HepG2 (cell line): ENCODE results near the gene SIKE1. TPM values are rescaled to one million over a fixed set of nuclear protein-coding genes. Genes with fewer than 3 reads are reported as not detected.

Experiments
- ATAC-seq: fragments of 200-7000 bp; cut with Tn5 transposase; 3 replicates; pipeline ENCODE4 v1.9.1; 2020; ENCODE audit warnings: mild to moderate bottlenecking, moderate library complexity
- BruUV-seq: library from RNA; stranded (reverse); fragments of 400-500 nt; replicated peaks from 2 replicates; lab custom pipeline; 2021; lab: Mats Ljungman, UMichigan
- CTCF ChIA-PET: fragments of 300-600 bp; formaldehyde crosslinking; extraction: SDS; loops from one replicate; lab custom pipeline; 2021; ENCODE audit warnings: low total read pairs, inconsistent platforms, low intra/inter-chr PET ratio; lab: Yijun Ruan, JAX
- POLR2A ChIA-PET: fragments of 350-600 bp; sonication (Branson Sonifier 250); formaldehyde crosslinking; loops from one replicate; lab custom pipeline; 2020; ENCODE audit warnings: antibody characterized with exemption, inconsistent platforms; lab: Yijun Ruan, JAX
- DNase-seq: peaks from one replicate; pipeline ENCODE4 v3.0.0-alpha.2; 2015; ENCODE audit warnings: low spot score
- FAIRE-seq: peaks from 3 replicates; lab custom pipeline; 2011; peaks lifted over from hg19 to GRCh38; lab: Jason Lieb, UNC
- H2AFZ ChIP-seq: one replicate; pipeline ENCODE4 v1.6.1; 2011; ENCODE audit warnings: low read length, inconsistent platforms
- H3K27ac ChIP-seq: fragments of 300-600 bp; 3 replicates; pipeline ENCODE4 v1.8.0; 2011; ENCODE audit warnings: mixed run types, mild to moderate bottlenecking, mixed read lengths, low read length, inconsistent platforms; ENCODE audit not compliant: insufficient read depth; ENCODE audit errors: extremely low read length
- H3K27me3 ChIP-seq, 2 experiments: fragments of 200-600 bp in 1 of 2; 2 replicates in 1 of 2; 3 replicates in 1 of 2; pipeline versions ENCODE4 v1.6.0 to v1.8.0; 2011; ENCODE audit warnings: low read length in 2 of 2, mild to moderate bottlenecking in 2 of 2, moderate library complexity in 2 of 2, inconsistent platforms in 1 of 2; ENCODE audit not compliant: insufficient read depth in 2 of 2, control insufficient read depth in 1 of 2
- H3K36me3 ChIP-seq, 2 experiments: fragments of 200-600 bp in 1 of 2; replicated peaks in 1 of 2; 2 replicates in 1 of 2; 3 replicates in 1 of 2; pipeline versions ENCODE4 v1.5.1 to v1.8.0; 2011; ENCODE audit warnings: low read length in 2 of 2, inconsistent platforms in 1 of 2; ENCODE audit not compliant: insufficient read depth in 2 of 2, control insufficient read depth in 1 of 2
- H3K4me1 ChIP-seq: 2 replicates; pipeline ENCODE4 v1.5.1; 2012; ENCODE audit warnings: low read length, inconsistent platforms; ENCODE audit not compliant: insufficient read depth
- H3K4me2 ChIP-seq: 2 replicates; pipeline ENCODE4 v1.6.0; 2011; ENCODE audit warnings: low read depth, low read length, inconsistent platforms
- H3K4me3 ChIP-seq, 3 experiments: fragments of 200-600 bp in 1 of 3; sonication (generic), shearing (Covaris generic) in 1 of 3; replicated peaks in 1 of 3; 2 replicates each; pipeline ENCODE4 v1.5.1; 2011 to 2016; ENCODE audit warnings: low read length in 3 of 3, inconsistent platforms in 2 of 3, low read depth in 2 of 3, mild to moderate bottlenecking in 2 of 3, control low read depth in 1 of 3, mixed read lengths in 1 of 3; ENCODE audit not compliant: insufficient read depth in 1 of 3
- H3K79me2 ChIP-seq: one replicate; pipeline ENCODE4 v1.6.1; 2011; ENCODE audit warnings: low read length, inconsistent platforms; ENCODE audit not compliant: insufficient read depth
- H3K9ac ChIP-seq: 2 replicates; pipeline ENCODE4 v1.6.0; 2011; ENCODE audit warnings: mild to moderate bottlenecking, low read depth, low read length, inconsistent platforms; ENCODE audit not compliant: insufficient read depth
- H3K9me3 ChIP-seq: 2 replicates; pipeline ENCODE4 v1.5.1; 2012; ENCODE audit warnings: mild to moderate bottlenecking, low read length
- H4K20me1 ChIP-seq: 2 replicates; pipeline ENCODE4 v1.6.0; 2011; ENCODE audit warnings: inconsistent platforms, mild to moderate bottlenecking, low read length, moderate library complexity; ENCODE audit not compliant: insufficient read depth
- ATF1 ChIP-seq: IDR thresholded peaks from 2 replicates; pipeline ENCODE4 v1.6.1; 2016; ENCODE audit warnings: mild to moderate bottlenecking, control low read depth
- ATRX ChIP-seq: sonication (generic); formaldehyde crosslinking; IDR thresholded peaks from 2 replicates; pipeline ENCODE4 v1.4.0; 2020; ENCODE audit warnings: missing genetic modification reagents, borderline replicate concordance
- CEBPB ChIP-seq: IDR thresholded peaks from 2 replicates; pipeline ENCODE4 v1.6.1; 2011; ENCODE audit warnings: low read depth, low read length, improper control_type of control experiment, borderline replicate concordance
- DMAP1 ChIP-seq: IDR thresholded peaks from 2 replicates; pipeline ENCODE4 v1.6.1; 2016
- FOXO1 ChIP-seq: sonication (generic); formaldehyde crosslinking; IDR thresholded peaks from 2 replicates; pipeline ENCODE4 v1.4.0; 2020; ENCODE audit warnings: missing genetic modification reagents
- GABPB1 ChIP-seq: IDR thresholded peaks from 2 replicates; pipeline ENCODE4 v1.6.1; 2016; ENCODE audit warnings: mild to moderate bottlenecking, missing genetic modification reagents, moderate library complexity, missing compliant biosample characterization
- NCOA2 ChIP-seq: sonication (generic); formaldehyde crosslinking; IDR thresholded peaks from 2 replicates; pipeline ENCODE4 v1.8.0; 2022; ENCODE audit warnings: inconsistent platforms
- NR2C2 ChIP-seq: sonication (generic); formaldehyde crosslinking; IDR thresholded peaks from 2 replicates; pipeline ENCODE4 v1.4.0; 2020; ENCODE audit warnings: missing genetic modification reagents, mild to moderate bottlenecking, moderate library complexity, borderline replicate concordance
- PAWR ChIP-seq: sonication (generic); formaldehyde crosslinking; IDR thresholded peaks from 2 replicates; pipeline ENCODE4 v1.4.0; 2020; ENCODE audit warnings: missing genetic modification reagents, mild to moderate bottlenecking, borderline replicate concordance
- POLR2AphosphoS2 ChIP-seq: IDR thresholded peaks from 2 replicates; pipeline ENCODE4 v1.6.1; 2011; ENCODE audit warnings: low read depth, low read length, improper control_type of control experiment
- RBM22 ChIP-seq: fragments of 200-400 bp; formaldehyde crosslinking; optimal IDR thresholded peaks from 2 replicates; pipeline ENCODE3; 2017; ENCODE audit warnings: mild to moderate bottlenecking, low read length, moderate library complexity
- RFX5 ChIP-seq: IDR thresholded peaks from 2 replicates; pipeline ENCODE4 v1.6.1; 2011; ENCODE audit warnings: low read depth, low read length, improper control_type of control experiment
- YEATS2 ChIP-seq: sonication (generic); formaldehyde crosslinking; IDR thresholded peaks from 2 replicates; pipeline ENCODE4 v1.4.0; 2020; ENCODE audit warnings: missing genetic modification reagents, borderline replicate concordance
- ZNF138 ChIP-seq: sonication (generic); formaldehyde crosslinking; IDR thresholded peaks from 2 replicates; pipeline ENCODE4 v1.5.0; 2020; ENCODE audit warnings: mild to moderate bottlenecking, low read depth, missing genetic modification reagents
- ZNF333 ChIP-seq: sonication (generic); formaldehyde crosslinking; IDR thresholded peaks from 2 replicates; pipeline ENCODE4 v1.4.0; 2020; ENCODE audit warnings: mild to moderate bottlenecking, missing genetic modification reagents, borderline replicate concordance
- ZNF432 ChIP-seq: sonication (generic); formaldehyde crosslinking; IDR thresholded peaks from 2 replicates; pipeline ENCODE4 v1.5.0; 2020; ENCODE audit warnings: missing genetic modification reagents, mild to moderate bottlenecking, borderline replicate concordance
- ZNF460 ChIP-seq: sonication (generic); formaldehyde crosslinking; IDR thresholded peaks from 2 replicates; pipeline ENCODE4 v1.5.1; 2020; ENCODE audit warnings: missing genetic modification reagents, mild to moderate bottlenecking, borderline replicate concordance
- ZNF468 ChIP-seq: sonication (generic); formaldehyde crosslinking; IDR thresholded peaks from 2 replicates; pipeline ENCODE4 v1.8.0; 2022; ENCODE audit warnings: mild to moderate bottlenecking, moderate library complexity, missing genetic modification reagents
- ZNF790 ChIP-seq: sonication (generic); formaldehyde crosslinking; IDR thresholded peaks from 2 replicates; pipeline ENCODE4 v1.8.0; 2022; ENCODE audit warnings: missing genetic modification reagents, mild to moderate bottlenecking, borderline replicate concordance
- ZNF816 ChIP-seq: sonication (generic); formaldehyde crosslinking; IDR thresholded peaks from 2 replicates; pipeline ENCODE4 v1.8.0; 2022; ENCODE audit warnings: missing genetic modification reagents, mild to moderate bottlenecking, borderline replicate concordance
- ZNF850 ChIP-seq: sonication (generic); formaldehyde crosslinking; conservative IDR thresholded peaks from 2 replicates; pipeline ENCODE4 v1.9.0; 2021; ENCODE audit warnings: mild to moderate bottlenecking, missing genetic modification reagents
- ZNF878 ChIP-seq: sonication (generic); formaldehyde crosslinking; IDR thresholded peaks from 2 replicates; pipeline ENCODE4 v1.8.1; 2023; ENCODE audit warnings: mild to moderate bottlenecking, missing genetic modification reagents, moderate library complexity
- WGBS: methylation state at CpG from one replicate; pipeline ENCODE4 v1.1.6; 2017; ENCODE audit warnings: low lambda C conversion rate; 5-methylcytosine and 5-hydroxymethylcytosine counted together
- in situ Hi-C: cut with HindIII; loops from 2 replicates; pipeline ENCODE4 v1.10.0; 2017; ENCODE audit warnings: low pct_unique_long_range_greater_than_20kb; ENCODE audit not compliant: extremely low pct_ligation_motif_present
- intact Hi-C: fragments of 100-400 bp; cut with micrococcal nuclease; formaldehyde crosslinking; loops from one replicate; pipeline ENCODE4 v1.10.0; 2022; ENCODE audit not compliant: unreplicated experiment
- polyA plus RNA-seq, 8 experiments: library from polyadenylated mRNA; depleted of rRNA in 3 of 8; stranded (reverse) in 7 of 8; unstranded in 1 of 8; fragments of >200 nt; fragmentation: Illumina TruSeq in 4 of 8; extraction: Trizol in 4 of 8; gene quantifications; 2 replicates each; pipeline versions ENCODE4 v1.2.1 to v1.2.3, GENCODE V29; 2011 to 2016; ENCODE audit warnings: low read depth in 4 of 8, missing spikeins in 1 of 8, mixed read lengths in 1 of 8; ENCODE audit not compliant: insufficient read depth in 1 of 8
- total RNA-seq, 5 experiments: library from RNA; depleted of rRNA; stranded (reverse); fragments of >200 nt; fragmentation: Illumina TruSeq; extraction: Trizol; gene quantifications; 2 replicates each; pipeline ENCODE4 v1.2.3, GENCODE V29; 2016; ENCODE audit warnings: low read depth in 1 of 5
- TF ChIP-seq, protein P1 (sequence below): IDR thresholded peaks from 2 replicates; pipeline ENCODE4 v1.6.1; 2016; ENCODE audit warnings: low read depth, control low read depth
- TF ChIP-seq, protein P2 (sequence below): sonication (generic); formaldehyde crosslinking; IDR thresholded peaks from 2 replicates; pipeline ENCODE4 v1.5.1; 2020; ENCODE audit warnings: mild to moderate bottlenecking, missing genetic modification reagents

SIKE1 gene
- total and polyA plus RNA-seq, 2 of the 13 experiments (the other 11 are each of a cell fraction or from before 2014, with no cell fraction given) = 36.5 to 58.4 TPM

DNA sequence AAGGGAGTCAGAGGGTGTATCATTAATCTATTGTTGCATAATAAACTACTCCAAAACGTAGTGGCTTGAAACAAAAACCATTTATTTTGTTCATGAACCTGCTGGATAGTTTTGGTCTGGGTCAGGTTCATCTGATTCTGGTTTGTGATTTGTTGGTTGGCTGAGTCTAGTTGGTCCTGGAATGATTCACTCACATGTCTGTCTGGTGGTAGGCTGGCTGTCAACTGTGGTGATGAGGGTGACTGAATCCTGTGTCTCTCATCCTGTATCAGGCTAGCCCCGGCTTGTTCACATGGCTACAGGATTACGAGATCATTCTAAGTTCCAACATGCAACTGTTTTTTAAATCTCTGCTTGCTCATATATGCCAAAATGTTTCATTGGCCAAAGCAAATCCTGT, 22.5 kb upstream of the SIKE1 start (continued):
- TF ChIP-seq YEATS2 (CRISPR knock-in tag) (no peak), POLR2AphosphoS2 (no peak), RFX5 (no peak), ZNF138 (CRISPR knock-in tag) (no peak), ZNF878 (CRISPR knock-in tag) (no peak), ZNF432 (no peak), ZNF333 (no peak), RBM22 (no peak), ZNF850 (CRISPR knock-in tag) (no peak), ZNF468 (CRISPR knock-in tag) (no peak), ATF1 (CRISPR knock-in tag) (no peak), ZNF816 (CRISPR knock-in tag) (no peak), DMAP1 (no peak)
- TF ChIP-seq, protein P1, sequence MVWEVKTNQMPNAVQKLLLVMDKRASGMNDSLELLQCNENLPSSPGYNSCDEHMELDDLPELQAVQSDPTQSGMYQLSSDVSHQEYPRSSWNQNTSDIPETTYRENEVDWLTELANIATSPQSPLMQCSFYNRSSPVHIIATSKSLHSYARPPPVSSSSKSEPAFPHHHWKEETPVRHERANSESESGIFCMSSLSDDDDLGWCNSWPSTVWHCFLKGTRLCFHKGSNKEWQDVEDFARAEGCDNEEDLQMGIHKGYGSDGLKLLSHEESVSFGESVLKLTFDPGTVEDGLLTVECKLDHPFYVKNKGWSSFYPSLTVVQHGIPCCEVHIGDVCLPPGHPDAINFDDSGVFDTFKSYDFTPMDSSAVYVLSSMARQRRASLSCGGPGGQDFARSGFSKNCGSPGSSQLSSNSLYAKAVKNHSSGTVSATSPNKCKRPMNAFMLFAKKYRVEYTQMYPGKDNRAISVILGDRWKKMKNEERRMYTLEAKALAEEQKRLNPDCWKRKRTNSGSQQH = no peak

DNA sequence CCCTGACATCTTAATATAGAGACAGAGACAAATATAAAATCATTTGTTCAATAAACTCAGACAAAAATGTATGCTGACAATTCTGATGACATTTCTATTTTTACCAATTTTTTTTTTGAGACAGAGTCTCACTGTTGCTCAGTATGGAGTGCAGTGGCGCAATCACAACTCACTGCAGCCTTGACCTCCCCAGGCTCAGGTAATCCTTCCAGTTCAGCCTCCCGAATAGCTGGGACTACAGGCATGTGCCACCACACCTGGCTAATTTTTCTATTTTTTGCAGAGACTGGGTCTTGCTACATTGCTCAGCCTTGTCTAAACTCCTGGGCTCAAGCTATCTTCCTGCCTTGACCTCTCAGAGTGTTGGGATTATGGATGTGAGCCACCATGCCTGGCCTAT, 13.6 kb upstream of the SIKE1 start:
- CTCF ChIA-PET = no interaction called here
- Histone ChIP-seq H3K9ac (no peak overlapping the region), H3K4me1 (no peaks in the 10 kb centered on the region), H3K36me3 (no peaks in the 10 kb centered on the region), H3K4me2 (no peak overlapping the region), H3K27me3 (peaks cover 0 to 12% of the 10 kb centered on the region in 2 experiments; a peak in 1 of 5 replicates), H3K79me2 (no peaks in the 10 kb centered on the region), H3K4me3 (no peak overlapping the region), H4K20me1 (no peaks in the 10 kb centered on the region), H3K9me3 (no peaks in the 10 kb centered on the region), H3K27ac (no peak overlapping the region), H2AFZ (no peak overlapping the region)
- no TSS peak for BruUV-seq
- no peak for FAIRE-seq
- POLR2A ChIA-PET = no interaction called here
- 3% methylated on average over 2 of the region's 2 CpGs for WGBS
- DNase-seq = no peak
- in situ Hi-C loops (no loop called here), intact Hi-C loops (no loop called here)
- ATAC-seq = no peak
- TF ChIP-seq FOXO1 (CRISPR knock-in tag) (no peak), CEBPB (peak; percentile 57; the same call in 1 of the 2 replicates), ZNF460 (CRISPR knock-in tag) (peak; percentile 65; the same call in 1 of the 2 replicates), ZNF790 (CRISPR knock-in tag) (no peak), ATRX (CRISPR knock-in tag) (no peak), NCOA2 (CRISPR knock-in tag) (no peak), GABPB1 (peak; percentile 41; the same call in 1 of the 2 replicates), PAWR (CRISPR knock-in tag) (no peak), NR2C2 (CRISPR knock-in tag) (peak; percentile 55)
- TF ChIP-seq, protein P2, sequence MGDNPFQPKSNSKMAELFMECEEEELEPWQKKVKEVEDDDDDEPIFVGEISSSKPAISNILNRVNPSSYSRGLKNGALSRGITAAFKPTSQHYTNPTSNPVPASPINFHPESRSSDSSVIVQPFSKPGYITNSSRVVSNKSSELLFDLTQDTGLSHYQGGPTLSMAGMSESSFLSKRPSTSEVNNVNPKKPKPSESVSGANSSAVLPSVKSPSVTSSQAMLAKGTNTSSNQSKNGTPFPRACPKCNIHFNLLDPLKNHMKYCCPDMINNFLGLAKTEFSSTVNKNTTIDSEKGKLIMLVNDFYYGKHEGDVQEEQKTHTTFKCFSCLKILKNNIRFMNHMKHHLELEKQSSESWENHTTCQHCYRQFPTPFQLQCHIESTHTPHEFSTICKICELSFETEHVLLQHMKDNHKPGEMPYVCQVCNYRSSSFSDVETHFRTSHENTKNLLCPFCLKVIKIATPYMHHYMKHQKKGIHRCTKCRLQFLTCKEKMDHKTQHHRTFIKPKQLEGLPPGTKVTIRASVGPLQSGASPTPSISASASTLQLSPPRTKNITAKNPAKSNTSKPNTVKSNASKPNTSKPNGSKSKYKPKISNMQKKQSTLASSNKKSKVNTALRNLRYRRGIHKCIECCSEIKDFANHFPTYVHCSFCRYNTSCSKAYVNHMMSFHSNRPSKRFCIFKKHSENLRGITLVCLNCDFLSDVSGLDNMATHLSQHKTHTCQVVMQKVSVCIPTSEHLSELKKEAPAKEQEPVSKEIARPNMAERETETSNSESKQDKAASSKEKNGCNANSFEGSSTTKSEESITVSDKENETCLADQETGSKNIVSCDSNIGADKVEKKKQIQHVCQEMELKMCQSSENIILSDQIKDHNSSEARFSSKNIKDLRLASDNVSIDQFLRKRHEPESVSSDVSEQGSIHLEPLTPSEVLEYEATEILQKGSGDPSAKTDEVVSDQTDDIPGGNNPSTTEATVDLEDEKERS (CRISPR knock-in tag) = no peak
